Thyroid gland (tissue), 4 donors: ENCODE measurements around the gene FSTL4.

ENCODE experiments used
- POLR2A ChIP-seq, 2 donors: fragments of 450-650 bp; IDR thresholded peaks; one replicate each; pipeline ENCODE4 v1.6.1; 2017; ENCODE audit warnings: antibody characterized with exemption in 2 of 2, mild to moderate bottlenecking in 2 of 2, moderate library complexity in 1 of 2
- TF ChIP-seq, protein P1 (sequence below), 6 experiments: fragments of 200-600 bp in 3 of 6; fragments of 450-650 bp in 3 of 6; sonication (generic) in 3 of 6; IDR thresholded peaks; one replicate each; pipeline ENCODE4 v1.5.1; 2016 to 2019; ENCODE audit warnings: antibody characterized with exemption in 6 of 6, mild to moderate bottlenecking in 2 of 6, inconsistent platforms in 1 of 6, moderate library complexity in 1 of 6

DNA sequence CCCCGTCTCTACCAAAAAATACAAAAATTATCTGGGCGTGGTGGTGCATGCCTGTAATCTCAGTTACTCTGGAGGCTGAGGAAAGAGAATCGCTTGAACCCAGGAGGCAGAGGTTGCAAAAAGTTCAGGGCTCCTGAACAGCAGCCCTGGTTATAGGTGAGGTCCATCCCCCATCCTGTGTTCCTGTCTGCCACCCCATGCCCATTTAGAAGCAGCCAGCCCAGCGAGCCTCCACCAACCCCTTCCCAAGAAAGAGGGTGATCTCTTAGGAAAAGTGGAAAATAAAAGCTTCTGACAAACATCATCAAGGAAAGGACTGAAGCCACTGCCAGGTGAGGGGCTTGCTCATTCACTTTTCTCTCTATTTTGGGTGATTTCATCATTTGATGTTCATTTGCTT, 55.8 kb downstream of the FSTL4 start:
- TF ChIP-seq, protein P1, sequence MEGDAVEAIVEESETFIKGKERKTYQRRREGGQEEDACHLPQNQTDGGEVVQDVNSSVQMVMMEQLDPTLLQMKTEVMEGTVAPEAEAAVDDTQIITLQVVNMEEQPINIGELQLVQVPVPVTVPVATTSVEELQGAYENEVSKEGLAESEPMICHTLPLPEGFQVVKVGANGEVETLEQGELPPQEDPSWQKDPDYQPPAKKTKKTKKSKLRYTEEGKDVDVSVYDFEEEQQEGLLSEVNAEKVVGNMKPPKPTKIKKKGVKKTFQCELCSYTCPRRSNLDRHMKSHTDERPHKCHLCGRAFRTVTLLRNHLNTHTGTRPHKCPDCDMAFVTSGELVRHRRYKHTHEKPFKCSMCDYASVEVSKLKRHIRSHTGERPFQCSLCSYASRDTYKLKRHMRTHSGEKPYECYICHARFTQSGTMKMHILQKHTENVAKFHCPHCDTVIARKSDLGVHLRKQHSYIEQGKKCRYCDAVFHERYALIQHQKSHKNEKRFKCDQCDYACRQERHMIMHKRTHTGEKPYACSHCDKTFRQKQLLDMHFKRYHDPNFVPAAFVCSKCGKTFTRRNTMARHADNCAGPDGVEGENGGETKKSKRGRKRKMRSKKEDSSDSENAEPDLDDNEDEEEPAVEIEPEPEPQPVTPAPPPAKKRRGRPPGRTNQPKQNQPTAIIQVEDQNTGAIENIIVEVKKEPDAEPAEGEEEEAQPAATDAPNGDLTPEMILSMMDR (IDR thresholded peaks at IDR 0.05), result no peak
- no peak for TF ChIP-seq POLR2A (IDR thresholded peaks at IDR 0.05)
